GM18909 (cell line): ENCODE data around the gene EIF5A2.
"Not testable (repeated sequence)": the region's sequence is repeated elsewhere in the genome, so short reads cannot be mapped to it uniquely, and the experiment has no call there.

Source experiments
- ATAC-seq: cut with Tn5 transposase; IDR thresholded peaks from one replicate; pipeline ENCODE4 v1.9.1; 2021; ENCODE audit warnings: mild to moderate bottlenecking; ENCODE audit not compliant: unreplicated experiment, poor library complexity

Gene EIF5A2

GRCh38 chr3:170908235-170909116, at the start of gene EIF5A2:
Gene EIF5A2 (minus strand): TSS chr3:170908637. CDS start chr3:170907806, 831 bp downstream.
- ATAC-seq = peak; percentile 93

GRCh38 chr3:170956647-170957046, 48.2 kb upstream of the EIF5A2 start:
- no peak for ATAC-seq

GRCh38 chr3:170953736-170954135, 45.3 kb upstream of the EIF5A2 start:
- ATAC-seq = no peak

- no peak for ATAC-seq
Measured at GRCh38 chr3:170953229-170953628, 44.8 kb upstream of the EIF5A2 start.

- no peak for ATAC-seq
Measured at GRCh38 chr3:170949211-170949610, 40.8 kb upstream of the EIF5A2 start.

GRCh38 chr3:170947018-170947769, 38.8 kb upstream of the EIF5A2 start:
- no peak for ATAC-seq

- ATAC-seq = no peak
Measured at GRCh38 chr3:170942011-170942410, 33.6 kb upstream of the EIF5A2 start.

GRCh38 chr3:170941551-170941950, 33.1 kb upstream of the EIF5A2 start:
- no peak for ATAC-seq

- ATAC-seq = not testable (repeated sequence)
Measured at GRCh38 chr3:170933039-170933438, 24.6 kb upstream of the EIF5A2 start.

GRCh38 chr3:170923553-170923952, 15.1 kb upstream of the EIF5A2 start:
- not testable (repeated sequence) for ATAC-seq

- ATAC-seq = no peak
Measured at GRCh38 chr3:170918715-170919114, 10.3 kb upstream of the EIF5A2 start.

- no peak for ATAC-seq
Measured at GRCh38 chr3:170914690-170915089, 6.3 kb upstream of the EIF5A2 start.

- no peak for ATAC-seq
Measured at GRCh38 chr3:170914212-170914611, 5.8 kb upstream of the EIF5A2 start.

- ATAC-seq = no peak
Measured at GRCh38 chr3:170911051-170911450, 2.6 kb upstream of the EIF5A2 start.

GRCh38 chr3:170910542-170910941, 2.1 kb upstream of the EIF5A2 start:
- no peak for ATAC-seq

GRCh38 chr3:170909129-170909903, 879 bp upstream of the EIF5A2 start:
- ATAC-seq = no peak

- peak; percentile 11 for ATAC-seq
Measured at GRCh38 chr3:170907637-170908234, 701 bp downstream of the EIF5A2 start.

GRCh38 chr3:170905862-170906261, 2.6 kb downstream of the EIF5A2 start:
- ATAC-seq = no peak

- no peak for ATAC-seq
Measured at GRCh38 chr3:170903123-170903522, 5.3 kb downstream of the EIF5A2 start.

- ATAC-seq = no peak
Measured at GRCh38 chr3:170899455-170899854, 9.0 kb downstream of the EIF5A2 start.
